Jurkat, Clone E6-1 (cell line): Measurements from ENCODE around the gene SS18L1.

Source experiments
- DNase-seq: peaks from one replicate; pipeline ENCODE4 v3.0.0-alpha.2; 2011; ENCODE audit warnings: low read depth, low spot score
- H3K4me3 ChIP-seq: 2 replicates; pipeline ENCODE4 v1.5.1; 2011; ENCODE audit warnings: mild to moderate bottlenecking, low read length, control low read depth, moderate library complexity

The SS18L1 gene

DNA sequence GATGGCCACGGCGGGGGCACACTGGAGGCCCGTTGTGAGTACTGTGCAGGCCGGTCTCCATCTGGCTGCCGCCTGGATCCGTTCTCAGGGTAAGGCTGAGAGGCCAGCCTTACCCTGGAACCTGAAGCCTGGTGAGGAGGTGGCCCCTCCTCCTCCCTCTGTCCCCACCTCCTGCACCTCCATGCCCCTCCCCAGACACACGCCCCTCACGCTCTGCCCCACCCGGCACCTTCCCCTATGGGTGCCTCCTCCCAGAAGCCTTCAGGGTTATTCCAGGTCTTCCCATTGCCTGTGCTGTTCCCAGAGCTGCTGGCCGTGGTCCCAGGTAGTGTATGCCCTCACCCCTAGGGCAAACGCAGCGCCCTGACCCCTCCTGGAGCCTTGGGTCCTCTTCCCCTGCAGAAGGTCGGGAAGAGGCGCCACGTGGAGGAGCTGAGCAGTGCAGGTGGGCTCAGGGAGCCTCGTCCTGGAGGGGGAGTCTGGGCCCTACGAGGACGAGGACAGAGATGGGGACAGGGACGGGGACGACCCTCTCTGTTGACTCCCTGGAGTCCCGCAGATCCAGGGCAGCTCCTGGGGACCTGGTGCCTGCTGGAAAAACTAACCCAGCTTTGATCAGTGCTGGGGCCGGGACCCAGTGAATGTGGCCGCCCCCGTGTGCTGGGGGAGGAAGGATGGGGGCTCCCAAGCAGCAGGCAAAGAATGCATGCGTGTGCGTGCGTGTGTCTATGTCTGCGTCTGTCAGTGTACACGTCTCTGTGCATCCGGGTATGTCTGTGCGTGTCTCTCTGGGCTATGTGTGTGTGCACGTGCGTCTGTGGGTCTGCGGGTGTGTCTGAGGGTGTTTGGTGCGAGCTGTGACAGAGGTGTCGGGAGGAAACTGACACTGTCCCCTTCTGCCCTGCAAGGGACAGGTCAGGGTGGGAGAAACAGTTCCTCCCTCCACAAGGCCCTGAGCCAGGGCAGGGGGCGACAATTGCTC lies 84.7 kb downstream of the SS18L1 start:
- no peak overlapping the region for H3K4me3 ChIP-seq
- no peak for DNase-seq

DNA sequence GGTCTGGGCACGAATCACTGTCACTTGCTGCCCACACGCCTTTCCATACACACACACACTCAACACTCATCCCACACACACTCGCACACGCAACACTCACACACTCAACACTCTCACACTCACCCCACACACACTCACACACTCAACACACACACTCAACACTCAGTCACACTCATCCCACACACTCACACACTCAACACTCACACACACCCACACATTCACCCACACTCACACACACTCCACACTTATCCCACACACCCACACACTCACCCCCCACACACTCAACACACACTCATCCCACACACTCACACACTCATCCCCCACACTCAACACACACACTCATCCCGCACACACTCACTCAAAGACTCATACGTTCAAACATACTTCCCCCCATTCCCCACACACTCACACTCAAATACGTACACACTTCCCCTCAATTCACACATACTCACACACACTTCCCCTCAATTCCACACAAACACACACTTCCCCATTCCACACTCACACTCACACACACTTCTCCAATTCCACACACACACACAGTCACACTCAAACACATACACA lies 85.5 kb downstream of the SS18L1 start:
- no peak overlapping the region for H3K4me3 ChIP-seq

DNA sequence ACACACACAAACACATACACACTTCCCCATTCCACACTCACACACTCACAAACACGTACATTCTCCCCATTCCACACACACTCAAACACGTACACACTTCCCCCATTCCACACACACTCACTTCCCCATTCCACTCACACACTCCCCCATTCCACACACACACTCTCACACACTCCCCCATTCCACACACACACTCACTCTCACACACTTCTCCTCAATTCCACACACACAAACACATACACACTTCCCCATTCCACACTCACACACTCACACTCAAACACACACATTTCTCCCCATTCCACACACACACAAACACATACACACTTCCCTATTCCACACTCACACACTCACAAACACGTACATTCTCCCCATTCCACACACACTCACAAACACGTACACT lies 86.1 kb downstream of the SS18L1 start:
- no peak for DNase-seq
- no peak overlapping the region for H3K4me3 ChIP-seq

More for the DNA sequence above, 85.5 kb downstream of the SS18L1 start:
- DNase-seq = no peak

DNA sequence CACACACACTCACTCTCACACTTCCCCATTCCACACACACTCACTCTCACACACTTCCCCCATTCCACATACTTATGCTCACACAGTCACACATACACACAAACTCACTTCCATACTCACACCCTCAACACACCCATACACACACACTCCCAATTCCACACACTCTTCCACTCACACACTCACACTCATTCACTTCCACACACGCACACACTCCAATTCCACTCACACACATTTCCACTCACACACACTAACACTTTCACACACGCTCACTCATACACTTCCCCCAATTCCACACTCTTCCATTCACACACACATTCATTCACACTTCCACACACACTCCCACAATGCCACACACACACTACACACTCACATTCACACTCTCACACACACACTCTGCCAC lies 86.7 kb downstream of the SS18L1 start:
- H3K4me3 ChIP-seq = no peak overlapping the region
- no peak for DNase-seq

DNA sequence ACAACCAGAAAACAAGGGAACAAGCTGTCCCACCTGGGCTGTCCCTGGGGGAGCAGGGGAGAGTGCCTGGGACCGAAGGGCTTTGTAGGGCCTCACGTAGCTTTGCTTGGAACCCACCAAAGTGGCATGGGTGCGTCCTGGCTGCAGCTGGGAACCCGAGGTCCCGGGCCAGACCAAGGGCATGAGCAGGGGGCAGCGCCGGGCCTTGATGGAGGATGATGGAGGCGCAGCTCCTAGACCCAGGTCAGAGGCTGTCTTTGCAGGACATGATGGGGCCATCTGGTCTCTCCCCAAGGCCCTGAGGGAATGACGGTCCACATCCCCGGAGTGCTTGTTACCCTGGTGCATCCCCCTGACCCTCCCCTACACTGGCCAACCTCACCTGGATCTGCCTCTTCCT lies 87.1 kb downstream of the SS18L1 start:
- H3K4me3 ChIP-seq = no peak overlapping the region

DNA sequence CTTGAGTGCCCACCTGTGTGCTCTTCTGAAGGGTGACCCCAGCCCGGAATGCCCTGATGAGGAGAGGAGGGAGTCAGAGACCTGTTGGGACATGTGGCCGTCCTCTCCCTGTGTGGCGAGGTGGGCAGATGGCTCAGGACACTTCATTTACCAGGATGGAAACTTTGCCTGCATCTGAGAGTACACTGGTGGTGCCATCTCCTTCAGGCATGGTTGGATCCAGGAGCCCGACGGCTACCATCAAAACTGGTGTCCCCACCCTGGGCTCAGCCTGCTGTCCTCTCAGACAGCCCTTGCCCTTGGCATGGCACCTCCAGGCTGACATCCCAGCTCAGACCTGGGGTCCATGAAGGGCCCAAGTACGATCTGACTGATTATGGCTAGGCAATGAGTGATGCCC lies 87.7 kb downstream of the SS18L1 start:
- H3K4me3 ChIP-seq = no peak overlapping the region
- no peak for DNase-seq

More for the DNA sequence above, 87.1 kb downstream of the SS18L1 start:
- DNase-seq = no peak
